ENCODE measurements around the gene PLA2G3. TPM values are rescaled to one million over a fixed set of nuclear protein-coding genes. Genes with fewer than 3 reads are reported as not detected.

Gene PLA2G3
- total and polyA plus RNA-seq, 12 donors = 0.09 TPM; not detected in 11

GRCh38 chr22:31139066-31139465 is 1.2 kb downstream of the PLA2G3 start:
- intact Hi-C loops (cut with DNase I) = no loop called here
- 49 to 76% (median 61%) methylated on average over 3 of the region's 3 CpGs for WGBS, 4 donors

GRCh38 chr22:31138126-31138525 is 2.2 kb downstream of the PLA2G3 start:
- H3K27ac ChIP-seq = no peak overlapping the region
- no peaks in the 10 kb centered on the region for H3K36me3 ChIP-seq (replicated peaks in 1 of 2)
- no peak for TF ChIP-seq POLR2A (IDR thresholded peaks at IDR 0.05)
- TF ChIP-seq CTCF (IDR thresholded peaks at IDR 0.05) = no peak
- H3K4me3 ChIP-seq = no peak overlapping the region
- intact Hi-C loops (cut with DNase I) = no loop called here
- H3K27me3 ChIP-seq = no peaks in the 10 kb centered on the region
- 57 to 76% (median 71%) methylated on average over 1 to 10 of the region's 10 CpGs for WGBS, 4 donors
- no peak for DNase-seq
- no peaks in the 10 kb centered on the region for H3K9me3 ChIP-seq (replicated peaks in 1 of 3)
- H3K4me1 ChIP-seq (replicated peaks in 1 of 2) = no peaks in the 10 kb centered on the region

More at GRCh38 chr22:31139066-31139465, 1.2 kb downstream of the PLA2G3 start:
- H3K4me3 ChIP-seq = no peak overlapping the region
- H3K36me3 ChIP-seq (replicated peaks in 1 of 2) = no peaks in the 10 kb centered on the region
- no peak for DNase-seq
- H3K27ac ChIP-seq = no peak overlapping the region
- H3K4me1 ChIP-seq (replicated peaks in 1 of 2) = no peaks in the 10 kb centered on the region
- no peaks in the 10 kb centered on the region for H3K9me3 ChIP-seq (replicated peaks in 1 of 3)
- no peaks in the 10 kb centered on the region for H3K27me3 ChIP-seq
- TF ChIP-seq POLR2A (IDR thresholded peaks at IDR 0.05) = no peak
- no peak for TF ChIP-seq CTCF (IDR thresholded peaks at IDR 0.05)

- WGBS, 4 donors = 58 to 80% (median 72%) methylated on average over 9 to 10 of the region's 10 CpGs
- intact Hi-C loops (cut with DNase I) = no loop called here
- DNase-seq = no peak
- Histone ChIP-seq H3K4me1 (replicated peaks in 1 of 2) (no peaks in the 10 kb centered on the region), H3K27me3 (no peaks in the 10 kb centered on the region), H3K9me3 (replicated peaks in 1 of 3) (no peaks in the 10 kb centered on the region), H3K27ac (no peak overlapping the region), H3K36me3 (replicated peaks in 1 of 2) (no peaks in the 10 kb centered on the region), H3K4me3 (no peak overlapping the region)
- TF ChIP-seq CTCF (IDR thresholded peaks at IDR 0.05) (no peak), POLR2A (IDR thresholded peaks at IDR 0.05) (no peak)
Observed at GRCh38 chr22:31137721-31138120, 2.6 kb downstream of the PLA2G3 start.

- intact Hi-C loops (cut with DNase I) = no loop called here
- DNase-seq = no peak
- H3K4me3 ChIP-seq = no peak overlapping the region
- 86 to 98% (median 88%) methylated on average over 12 to 16 of the region's 16 CpGs for WGBS, 4 donors
- TF ChIP-seq POLR2A (IDR thresholded peaks at IDR 0.05) (no peak), CTCF (IDR thresholded peaks at IDR 0.05) (no peak)
- no peaks in the 10 kb centered on the region for H3K9me3 ChIP-seq (replicated peaks in 1 of 3)
- no peaks in the 10 kb centered on the region for H3K36me3 ChIP-seq (replicated peaks in 1 of 2)
- H3K4me1 ChIP-seq (replicated peaks in 1 of 2) = no peaks in the 10 kb centered on the region
- no peaks in the 10 kb centered on the region for H3K27me3 ChIP-seq
- no peak overlapping the region for H3K27ac ChIP-seq
Observed at GRCh38 chr22:31136711-31137110, 3.6 kb downstream of the PLA2G3 start.

All from adrenal gland (tissue), 12 donors.